CD4-positive, alpha-beta T cell (primary cell): ENCODE data around the gene E2F1. TPM values are rescaled to one million over a fixed set of nuclear protein-coding genes. Genes with fewer than 3 reads are reported as not detected.

ENCODE experiments used
- ATAC-seq: fragments of 200-7000 bp; cut with Tn5 transposase; one replicate; pipeline ENCODE4 v1.10.0; 2022; ENCODE audit warnings: mild to moderate bottlenecking; ENCODE audit not compliant: poor library complexity
- CTCF ChIA-PET: fragments of 350-600 bp; sonication (Branson Sonifier 250); formaldehyde crosslinking; loops from one replicate; lab custom pipeline; 2021; ENCODE audit warnings: antibody characterized with exemption, inconsistent platforms; lab: Charles Lee
- POLR2A ChIA-PET: fragments of 350-600 bp; sonication (Branson Sonifier 250); formaldehyde crosslinking; loops from one replicate; lab custom pipeline; 2021; ENCODE audit warnings: antibody characterized with exemption, inconsistent platforms; lab: Charles Lee
- DNase-seq, 14 experiments: peaks; one replicate each; pipeline ENCODE4 v3.0.0-alpha.2; 2013 to 2020; ENCODE audit warnings: mixed read lengths in 2 of 14
- H3K27ac ChIP-seq, 2 donors: one replicate each; pipeline versions ENCODE4 v1.5.1 to v1.7.0; 2013; ENCODE audit warnings: low read length in 2 of 2, low read depth in 1 of 2, mild to moderate bottlenecking in 1 of 2
- H3K27me3 ChIP-seq, 2 experiments: 1 replicate in 1 of 2; 2 replicates in 1 of 2; pipeline versions ENCODE4 v1.6.1 to v1.7.0; 2013; ENCODE audit warnings: low read length in 2 of 2, control low read depth in 1 of 2, mild to moderate bottlenecking in 1 of 2, moderate library complexity in 1 of 2; ENCODE audit not compliant: insufficient read depth in 2 of 2, control insufficient read depth in 1 of 2
- H3K36me3 ChIP-seq: one replicate; pipeline ENCODE4 v1.6.1; 2013; ENCODE audit warnings: low read length, control low read depth; ENCODE audit not compliant: insufficient read depth
- H3K4me1 ChIP-seq: one replicate; pipeline ENCODE4 v1.6.1; 2013; ENCODE audit warnings: low read length, control low read depth; ENCODE audit not compliant: insufficient read depth
- H3K4me3 ChIP-seq: one replicate; pipeline ENCODE4 v1.5.1; 2013; ENCODE audit warnings: mild to moderate bottlenecking, low read length, moderate library complexity
- H3K9me3 ChIP-seq, 2 experiments: 1 replicate in 1 of 2; 2 replicates in 1 of 2; pipeline versions ENCODE4 v1.6.1 to v1.7.0; 2013; ENCODE audit warnings: low read length in 2 of 2, mild to moderate bottlenecking in 2 of 2, control low read depth in 1 of 2, moderate library complexity in 1 of 2; ENCODE audit not compliant: control insufficient read depth in 1 of 2, insufficient read depth in 1 of 2
- H3K27ac Mint-ChIP-seq: one replicate; pipeline ENCODE4 v1.8.0; 2020; ENCODE audit warnings: mixed read lengths
- H3K27me3 Mint-ChIP-seq: one replicate; pipeline ENCODE4 v1.8.0; 2021; ENCODE audit warnings: mixed read lengths
- H3K36me3 Mint-ChIP-seq: one replicate; pipeline ENCODE4 v1.8.0; 2021; ENCODE audit warnings: low read depth, mixed read lengths
- H3K4me1 Mint-ChIP-seq: one replicate; pipeline ENCODE4 v1.8.0; 2021; ENCODE audit warnings: low read depth, mixed read lengths
- H3K4me3 Mint-ChIP-seq: one replicate; pipeline ENCODE4 v1.8.0; 2020; ENCODE audit warnings: mild to moderate bottlenecking, mixed read lengths
- H3K9me3 Mint-ChIP-seq: one replicate; pipeline ENCODE4 v1.8.0; 2020; ENCODE audit warnings: mixed read lengths
- intact Hi-C, 2 experiments: fragments of 100-400 bp; cut with DNase I in 1 of 2; cut with micrococcal nuclease in 1 of 2; formaldehyde crosslinking; loops; one replicate each; pipeline versions ENCODE4 v1.15.1 to v1.9.0; 2023 to 2025; cut with DNase I, micrococcal nuclease
- total RNA-seq, 174 experiments: library from RNA in 2 of 174; stranded (reverse) in 2 of 174; gene quantifications; one replicate each; pipeline ENCODE4 v1.2.3 and lab custom pipeline; 2021 to 2026
- TF ChIP-seq, protein P1 (sequence below): fragments of 200-600 bp; IDR thresholded peaks from one replicate; pipeline ENCODE4 v1.8.0; 2022; ENCODE audit warnings: antibody characterized with exemption, mild to moderate bottlenecking

E2F1 gene
- total RNA-seq, 2 experiments from 2014 or later: 1.2 to 1.6 TPM

DNA sequence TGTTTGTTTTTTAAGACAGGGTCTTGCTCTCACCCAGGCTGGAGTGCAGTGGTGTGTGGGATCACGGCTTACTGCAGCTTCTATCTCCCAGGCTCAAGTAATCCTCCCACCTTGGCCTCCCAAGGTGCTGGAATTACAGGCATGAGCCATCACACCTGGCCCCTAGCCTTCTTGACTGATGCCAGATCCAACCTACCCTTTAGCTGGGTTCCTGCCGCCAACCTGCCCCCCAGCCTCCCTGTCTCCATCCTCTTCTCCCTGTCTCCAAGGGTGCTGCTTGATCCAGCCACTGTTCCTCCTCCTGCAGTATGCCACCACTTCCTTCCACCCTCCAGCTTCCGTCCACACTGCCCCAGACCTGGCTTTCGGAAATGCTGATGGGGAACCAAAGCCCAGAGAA lies 27.3 kb downstream of the E2F1 start:
- POLR2A ChIA-PET: no interaction called here
- DNase-seq: no peak

DNA sequence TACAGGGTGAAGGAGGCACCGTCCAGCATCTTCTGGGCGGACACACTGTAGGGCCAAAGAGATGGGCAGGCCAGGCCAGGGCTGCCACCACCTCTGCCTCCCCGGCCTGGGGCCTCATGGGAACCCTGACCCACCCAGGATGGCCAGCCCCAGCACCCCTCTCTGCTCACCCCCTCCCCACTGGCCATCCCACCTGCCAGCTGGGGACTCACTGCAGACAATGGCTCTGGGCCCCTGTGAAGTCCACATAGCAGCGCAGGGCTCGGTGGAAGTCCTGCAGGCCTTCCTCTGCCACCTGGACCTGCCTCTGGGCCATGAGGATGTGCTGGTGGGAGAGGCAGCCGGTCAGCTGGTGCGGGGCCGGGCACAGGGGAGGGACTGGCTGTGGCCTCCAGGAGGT lies 27.7 kb downstream of the E2F1 start:
- no peak overlapping the region for H3K27ac ChIP-seq
- no peaks in the 10 kb centered on the region for H3K27me3 Mint-ChIP-seq
- H3K27me3 ChIP-seq: no peaks in the 10 kb centered on the region
- no peaks in the 10 kb centered on the region for H3K9me3 Mint-ChIP-seq
- H3K27ac Mint-ChIP-seq: no peak overlapping the region
- CTCF ChIA-PET: no interaction called here
- TF ChIP-seq, protein P1, sequence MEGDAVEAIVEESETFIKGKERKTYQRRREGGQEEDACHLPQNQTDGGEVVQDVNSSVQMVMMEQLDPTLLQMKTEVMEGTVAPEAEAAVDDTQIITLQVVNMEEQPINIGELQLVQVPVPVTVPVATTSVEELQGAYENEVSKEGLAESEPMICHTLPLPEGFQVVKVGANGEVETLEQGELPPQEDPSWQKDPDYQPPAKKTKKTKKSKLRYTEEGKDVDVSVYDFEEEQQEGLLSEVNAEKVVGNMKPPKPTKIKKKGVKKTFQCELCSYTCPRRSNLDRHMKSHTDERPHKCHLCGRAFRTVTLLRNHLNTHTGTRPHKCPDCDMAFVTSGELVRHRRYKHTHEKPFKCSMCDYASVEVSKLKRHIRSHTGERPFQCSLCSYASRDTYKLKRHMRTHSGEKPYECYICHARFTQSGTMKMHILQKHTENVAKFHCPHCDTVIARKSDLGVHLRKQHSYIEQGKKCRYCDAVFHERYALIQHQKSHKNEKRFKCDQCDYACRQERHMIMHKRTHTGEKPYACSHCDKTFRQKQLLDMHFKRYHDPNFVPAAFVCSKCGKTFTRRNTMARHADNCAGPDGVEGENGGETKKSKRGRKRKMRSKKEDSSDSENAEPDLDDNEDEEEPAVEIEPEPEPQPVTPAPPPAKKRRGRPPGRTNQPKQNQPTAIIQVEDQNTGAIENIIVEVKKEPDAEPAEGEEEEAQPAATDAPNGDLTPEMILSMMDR: no peak
- intact Hi-C loops: no loop called here
- no peak for DNase-seq
- H3K36me3 ChIP-seq: no peaks in the 10 kb centered on the region
- H3K4me3 Mint-ChIP-seq: no peak overlapping the region
- no peak overlapping the region for H3K4me3 ChIP-seq
- POLR2A ChIA-PET: no interaction called here
- H3K4me1 ChIP-seq: peaks cover 13% of the 10 kb centered on the region
- no peak for ATAC-seq
- H3K36me3 Mint-ChIP-seq: no peaks in the 10 kb centered on the region
- peaks cover 7% of the 10 kb centered on the region for H3K4me1 Mint-ChIP-seq
- H3K9me3 ChIP-seq: no peaks in the 10 kb centered on the region

More for the DNA sequence above, 27.3 kb downstream of the E2F1 start:
- Histone ChIP-seq H3K27ac (no peak overlapping the region), H3K36me3 (no peaks in the 10 kb centered on the region), H3K27me3 (no peaks in the 10 kb centered on the region), H3K4me3 (no peak overlapping the region), H3K9me3 (no peaks in the 10 kb centered on the region), H3K4me1 (peaks cover 16% of the 10 kb centered on the region)
- no peak overlapping the region for H3K27ac Mint-ChIP-seq
- H3K27me3 Mint-ChIP-seq: no peaks in the 10 kb centered on the region
- CTCF ChIA-PET: no interaction called here
- ATAC-seq: no peak
- H3K36me3 Mint-ChIP-seq: no peaks in the 10 kb centered on the region
- H3K9me3 Mint-ChIP-seq: no peaks in the 10 kb centered on the region
- TF ChIP-seq, protein P1: no peak
- H3K4me3 Mint-ChIP-seq: no peak overlapping the region
- peaks cover 9% of the 10 kb centered on the region for H3K4me1 Mint-ChIP-seq
- intact Hi-C loops: no loop called here

DNA sequence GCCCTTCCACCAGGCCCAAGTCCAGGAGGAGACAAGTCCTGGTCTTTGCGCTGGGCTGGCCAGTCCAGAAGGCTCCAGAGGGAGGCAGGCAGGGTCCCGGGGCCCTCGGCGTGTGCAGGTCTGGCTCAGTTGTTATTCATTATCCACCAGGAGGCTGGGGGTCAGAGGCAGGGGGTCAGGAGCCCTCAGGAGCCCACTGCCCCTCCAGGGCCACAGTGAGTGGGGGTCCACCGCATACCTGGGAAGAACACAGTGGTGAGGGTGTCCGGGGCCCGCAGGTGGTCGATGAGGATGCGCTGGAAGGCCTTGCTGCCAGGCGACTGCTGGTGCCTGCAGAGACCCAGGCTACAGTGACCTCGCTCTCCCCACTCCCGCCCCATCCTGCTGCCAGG lies 28.5 kb downstream of the E2F1 start:
- Histone ChIP-seq H3K36me3 (no peaks in the 10 kb centered on the region), H3K4me3 (no peak overlapping the region), H3K27me3 (no peaks in the 10 kb centered on the region), H3K27ac (no peak overlapping the region), H3K9me3 (no peaks in the 10 kb centered on the region), H3K4me1 (peaks cover 6% of the 10 kb centered on the region)
- POLR2A ChIA-PET: no interaction called here
- intact Hi-C loops: no loop called here
- no peak for ATAC-seq
- no peaks in the 10 kb centered on the region for H3K9me3 Mint-ChIP-seq
- CTCF ChIA-PET: no interaction called here
- no peak for DNase-seq
- H3K27ac Mint-ChIP-seq: no peak overlapping the region
- TF ChIP-seq, protein P1: no peak
- H3K4me3 Mint-ChIP-seq: no peak overlapping the region
- peaks cover 2% of the 10 kb centered on the region for H3K4me1 Mint-ChIP-seq
- no peaks in the 10 kb centered on the region for H3K36me3 Mint-ChIP-seq
- H3K27me3 Mint-ChIP-seq: no peaks in the 10 kb centered on the region
